Mesothelial cell of epicardium (in vitro differentiated cells): ENCODE data around the gene NAALADL1. TPM values are rescaled to one million over a fixed set of nuclear protein-coding genes. Genes with fewer than 3 reads are reported as not detected.

Source experiments
- DNase-seq, 2 experiments: peaks; one replicate each; pipeline ENCODE4 v3.0.0; 2021; ENCODE audit warnings: low spot score in 2 of 2; ENCODE audit not compliant: unreplicated experiment in 2 of 2
- H3K27ac Mint-ChIP-seq: 2 replicates; pipeline ENCODE4 v1.8.0; 2021; ENCODE audit warnings: mixed read lengths
- H3K27me3 Mint-ChIP-seq: 2 replicates; pipeline ENCODE4 v1.8.0; 2021; ENCODE audit warnings: low read depth, mixed read lengths
- H3K36me3 Mint-ChIP-seq: 2 replicates; pipeline ENCODE4 v1.8.0; 2021; ENCODE audit warnings: mixed read lengths
- H3K4me1 Mint-ChIP-seq: 2 replicates; pipeline ENCODE4 v1.8.0; 2021; ENCODE audit warnings: mixed read lengths
- H3K4me3 Mint-ChIP-seq: 2 replicates; pipeline ENCODE4 v1.8.0; 2021; ENCODE audit warnings: mild to moderate bottlenecking, moderate library complexity, mixed read lengths
- H3K9me3 Mint-ChIP-seq: 2 replicates; pipeline ENCODE4 v1.8.0; 2021; ENCODE audit warnings: mixed read lengths
- CTCF ChIP-seq: fragments of 200-600 bp; sonication (generic); IDR thresholded peaks from one replicate; pipeline ENCODE4 v1.5.0; 2021; ENCODE audit warnings: antibody characterized with exemption; ENCODE audit not compliant: unreplicated experiment
- total RNA-seq: library from RNA; stranded (reverse); gene quantifications from 3 replicates; pipeline ENCODE4 v1.2.1, GENCODE V29; 2021

NAALADL1 gene
- total RNA-seq, 1 donor from 2014 or later = 1.2 TPM

GRCh38 chr11:65036931-65037330 is 21.4 kb downstream of the NAALADL1 start:
- H3K27me3 Mint-ChIP-seq = no peaks in the 10 kb centered on the region
- H3K4me1 Mint-ChIP-seq = peaks cover 6% of the 10 kb centered on the region
- peaks cover 7% of the 10 kb centered on the region for H3K36me3 Mint-ChIP-seq
- H3K27ac Mint-ChIP-seq = no peak overlapping the region
- no peaks in the 10 kb centered on the region for H3K9me3 Mint-ChIP-seq
- no peak overlapping the region for H3K4me3 Mint-ChIP-seq
- no peak for DNase-seq
- no peak for TF ChIP-seq CTCF

GRCh38 chr11:65035579-65035978 is 22.8 kb downstream of the NAALADL1 start:
- TF ChIP-seq CTCF = no peak
- Mint-ChIP-seq H3K27me3 (no peaks in the 10 kb centered on the region), H3K4me3 (no peak overlapping the region), H3K4me1 (peaks cover 1% of the 10 kb centered on the region), H3K27ac (no peak overlapping the region), H3K9me3 (no peaks in the 10 kb centered on the region), H3K36me3 (peaks cover 7% of the 10 kb centered on the region)
- DNase-seq = no peak

GRCh38 chr11:65034423-65034822 is 23.9 kb downstream of the NAALADL1 start:
- no peak for TF ChIP-seq CTCF
- H3K27ac Mint-ChIP-seq = no peak overlapping the region
- H3K27me3 Mint-ChIP-seq = no peaks in the 10 kb centered on the region
- no peaks in the 10 kb centered on the region for H3K9me3 Mint-ChIP-seq
- no peak overlapping the region for H3K4me3 Mint-ChIP-seq
- no peaks in the 10 kb centered on the region for H3K4me1 Mint-ChIP-seq
- no peak for DNase-seq
- H3K36me3 Mint-ChIP-seq = peaks cover 7% of the 10 kb centered on the region

- Mint-ChIP-seq H3K27ac (no peak overlapping the region), H3K27me3 (no peaks in the 10 kb centered on the region), H3K4me3 (no peak overlapping the region), H3K36me3 (peaks cover 7% of the 10 kb centered on the region), H3K9me3 (no peaks in the 10 kb centered on the region), H3K4me1 (peaks cover 9% of the 10 kb centered on the region)
- no peak for TF ChIP-seq CTCF
- DNase-seq = no peak
These were observed 26.1 kb downstream of the NAALADL1 start for GRCh38 chr11:65032216-65032615.

- Mint-ChIP-seq H3K4me3 (peak within 1 kb of the TSS; percentile 71), H3K4me1 (peaks cover 9% of the 10 kb centered on the region), H3K36me3 (no peaks in the 10 kb centered on the region), H3K27me3 (no peaks in the 10 kb centered on the region), H3K9me3 (no peaks in the 10 kb centered on the region), H3K27ac (peak within 1 kb of the TSS; percentile 90)
- DNase-seq = peak; percentile 77 to 89
- TF ChIP-seq CTCF = peak; percentile 93
These were observed 30.9 kb downstream of the NAALADL1 start, which contains the start of gene SNX15 for GRCh38 chr11:65027213-65028067. Gene SNX15, plus strand, starts transcription at chr11:65027439. Its CDS starts 99 bp downstream, at chr11:65027538.
